Smooth muscle cell of the umbilical artery (primary cell): ENCODE results near the gene AMPD3. TPM values are rescaled to one million over a fixed set of nuclear protein-coding genes. Genes with fewer than 3 reads are reported as not detected.

Experiments used
- total RNA-seq: library from RNA; depleted of rRNA; stranded (reverse); fragments of >200 nt; gene quantifications from 2 replicates; pipeline ENCODE4 v1.2.3, GENCODE V29; 2014

The AMPD3 gene
- 12.2 and 16.0 TPM in 2 replicates for total RNA-seq

GRCh38 chr11:10454878-10455631 is at the start of gene AMPD3:
AMPD3 (plus strand) TSS chr11:10455264; CDS start chr11:10461520, 6,256 bp downstream.

GRCh38 chr11:10540915-10541560 is 86.0 kb downstream of the AMPD3 start, which contains the start of gene RNF141:
RNF141 (minus strand) TSS chr11:10541187; CDS start chr11:10534158, 7,029 bp downstream.

Other genes with a start within 250 kb of the AMPD3 start
- gene SBF2, start 161.0 kb upstream of the AMPD3 start, total RNA-seq: 36.5 and 54.1 TPM in 2 replicates
- gene ADM, start 150.2 kb upstream of the AMPD3 start, total RNA-seq: 76.5 and 93.5 TPM in 2 replicates
- 38.6 and 41.0 TPM in 2 replicates for gene RNF141, start 85.9 kb downstream of the AMPD3 start, total RNA-seq
- 0.37 TPM in 1 of 2 replicates, not detected in the other for gene LYVE1, start 113.4 kb downstream of the AMPD3 start, total RNA-seq
- 3.0 and 8.6 TPM in 2 replicates for gene IRAG1, start 238.5 kb downstream of the AMPD3 start, total RNA-seq